Renal pelvis (tissue), 4 donors: ENCODE data around the gene PCDHB13. TPM values are rescaled to one million over a fixed set of nuclear protein-coding genes. Genes with fewer than 3 reads are reported as not detected.
"Not testable (repeated sequence)": the region's sequence is repeated elsewhere in the genome, so short reads cannot be mapped to it uniquely, and the experiment has no call there.

ENCODE experiments used
- DNase-seq: peaks from one replicate; pipeline ENCODE4 v3.0.0-alpha.2; 2013
- polyA plus RNA-seq, 3 donors: library from polyadenylated mRNA; unstranded; fragments of 120-200 nt; gene quantifications; one replicate each; pipeline ENCODE4 v1.2.1, GENCODE V29; 2013; ENCODE audit not compliant: insufficient read length in 3 of 3

The PCDHB13 gene
- polyA plus RNA-seq, 3 donors: 6.4 to 7.5 (median 6.9) TPM

- DNase-seq: not testable (repeated sequence)
These were observed 19.4 kb upstream of the PCDHB13 start for GRCh38 chr5:141194332-141194731.

GRCh38 chr5:141196363-141196762 lies 17.4 kb upstream of the PCDHB13 start:
- no peak for DNase-seq

GRCh38 chr5:141199359-141200235 lies 14.1 kb upstream of the PCDHB13 start, which contains the start of gene PCDHB11:
PCDHB11 (plus strand) TSS chr5:141199627; CDS start chr5:141199775, 148 bp downstream.
- DNase-seq: no peak

- not testable (repeated sequence) for DNase-seq
These were observed 12.6 kb upstream of the PCDHB13 start for GRCh38 chr5:141201126-141201525.

GRCh38 chr5:141201646-141202045 lies 12.1 kb upstream of the PCDHB13 start:
- DNase-seq: not testable (repeated sequence)

GRCh38 chr5:141208478-141208877 lies 5.2 kb upstream of the PCDHB13 start, which contains the start of gene PCDHB12:
PCDHB12 (plus strand) TSS chr5:141208719; CDS start chr5:141208908, 189 bp downstream.
- peak; percentile 21 for DNase-seq

GRCh38 chr5:141210281-141210680 lies 3.4 kb upstream of the PCDHB13 start:
- DNase-seq: not testable (repeated sequence)

- not testable (repeated sequence) for DNase-seq
These were observed 2.9 kb upstream of the PCDHB13 start for GRCh38 chr5:141210849-141211248.

GRCh38 chr5:141214583-141214982 lies 864 bp downstream of the PCDHB13 start:
- not testable (repeated sequence) for DNase-seq

- DNase-seq: not testable (repeated sequence)
These were observed 1.8 kb downstream of the PCDHB13 start for GRCh38 chr5:141215504-141215903.

- not testable (repeated sequence) for DNase-seq
These were observed 2.3 kb downstream of the PCDHB13 start for GRCh38 chr5:141216035-141216434.

- DNase-seq: no peak
These were observed 9.5 kb downstream of the PCDHB13 start, which contains the start of gene PCDHB14 for GRCh38 chr5:141223112-141223783. PCDHB14 (plus strand) TSS chr5:141223343; CDS start chr5:141223506, 163 bp downstream.

GRCh38 chr5:141224844-141225243 lies 11.1 kb downstream of the PCDHB13 start:
- not testable (repeated sequence) for DNase-seq

GRCh38 chr5:141225421-141225820 lies 11.7 kb downstream of the PCDHB13 start:
- not testable (repeated sequence) for DNase-seq

- DNase-seq: peak; percentile 10
These were observed 20.5 kb downstream of the PCDHB13 start for GRCh38 chr5:141234109-141234667.

GRCh38 chr5:141235922-141236321 lies 22.2 kb downstream of the PCDHB13 start:
- DNase-seq: not testable (repeated sequence)

- DNase-seq: no peak
These were observed 23.0 kb downstream of the PCDHB13 start for GRCh38 chr5:141236516-141237313.

GRCh38 chr5:141241496-141241895 lies 27.8 kb downstream of the PCDHB13 start:
- DNase-seq: no peak

- peak; percentile 24 for DNase-seq
These were observed 31.6 kb downstream of the PCDHB13 start, which contains the start of gene PCDHB15 for GRCh38 chr5:141245250-141245717. PCDHB15 (plus strand) TSS chr5:141245395; CDS start chr5:141245579, 184 bp downstream.

- not testable (repeated sequence) for DNase-seq
These were observed 33.3 kb downstream of the PCDHB13 start for GRCh38 chr5:141246971-141247370.

- not testable (repeated sequence) for DNase-seq
These were observed 33.7 kb downstream of the PCDHB13 start for GRCh38 chr5:141247434-141247833.
